WTC11 (cell line): Measurements from ENCODE around the gene ATP8B4. TPM values are rescaled to one million over a fixed set of nuclear protein-coding genes. Genes with fewer than 3 reads are reported as not detected.

ENCODE experiments used
- ATAC-seq: fragments of 200-7000 bp; cut with Tn5 transposase; 2 replicates; pipeline ENCODE4 v1.10.0; 2021; ENCODE audit warnings: mild to moderate bottlenecking, moderate library complexity
- CTCF ChIA-PET: fragments of 300-600 bp; sonication (Branson Sonifier 250); formaldehyde crosslinking; loops from one replicate; lab custom pipeline; 2021; ENCODE audit warnings: antibody characterized with exemption; lab: Charles Lee
- POLR2A ChIA-PET: fragments of 350-600 bp; sonication (Branson Sonifier 250); formaldehyde crosslinking; loops from one replicate; lab custom pipeline; 2021; ENCODE audit warnings: antibody characterized with exemption; lab: Charles Lee
- DNase-seq: peaks from one replicate; pipeline ENCODE4 v3.0.0; 2021; ENCODE audit warnings: low spot score
- H3K27ac Mint-ChIP-seq: 2 replicates; pipeline ENCODE4 v1.8.0; 2021; ENCODE audit warnings: mixed read lengths
- H3K27me3 Mint-ChIP-seq: 2 replicates; pipeline ENCODE4 v1.8.0; 2021; ENCODE audit warnings: low read depth, mild to moderate bottlenecking, moderate library complexity, mixed read lengths
- H3K36me3 Mint-ChIP-seq: 2 replicates; pipeline ENCODE4 v1.8.0; 2021; ENCODE audit warnings: mixed read lengths
- H3K4me1 Mint-ChIP-seq: 2 replicates; pipeline ENCODE4 v1.8.0; 2022; ENCODE audit warnings: mixed read lengths
- H3K4me3 Mint-ChIP-seq: 2 replicates; pipeline ENCODE4 v1.8.0; 2021; ENCODE audit warnings: mild to moderate bottlenecking, moderate library complexity, mixed read lengths
- H3K9me3 Mint-ChIP-seq: 2 replicates; pipeline ENCODE4 v1.8.0; 2021; ENCODE audit warnings: mixed read lengths
- CREB1 ChIP-seq: sonication (generic); formaldehyde crosslinking; IDR thresholded peaks from 2 replicates; pipeline ENCODE4 v1.8.0; 2023; ENCODE audit warnings: mild to moderate bottlenecking, missing genetic modification reagents
- ELF4 ChIP-seq: sonication (generic); formaldehyde crosslinking; IDR thresholded peaks from 2 replicates; pipeline ENCODE4 v1.8.1; 2022; ENCODE audit warnings: low read depth, mild to moderate bottlenecking, moderate library complexity, missing genetic modification reagents
- ESRRA ChIP-seq: sonication (generic); formaldehyde crosslinking; IDR thresholded peaks from 2 replicates; pipeline ENCODE4 v1.8.1; 2022; ENCODE audit warnings: mild to moderate bottlenecking, missing genetic modification reagents, borderline replicate concordance
- ETV6 ChIP-seq: sonication (generic); formaldehyde crosslinking; IDR thresholded peaks from 2 replicates; pipeline ENCODE4 v1.8.1; 2022; ENCODE audit warnings: mild to moderate bottlenecking, missing genetic modification reagents
- FOXJ3 ChIP-seq: sonication (generic); formaldehyde crosslinking; IDR thresholded peaks from 2 replicates; pipeline ENCODE4 v1.9.0; 2021; ENCODE audit warnings: missing genetic modification reagents, mild to moderate bottlenecking, borderline replicate concordance
- FOXK1 ChIP-seq: sonication (generic); formaldehyde crosslinking; IDR thresholded peaks from 2 replicates; pipeline ENCODE4 v1.8.0; 2022; ENCODE audit warnings: mild to moderate bottlenecking, moderate library complexity, missing genetic modification reagents
- FOXP1 ChIP-seq: sonication (generic); formaldehyde crosslinking; IDR thresholded peaks from 2 replicates; pipeline ENCODE4 v1.8.0; 2022; ENCODE audit warnings: missing genetic modification reagents, mild to moderate bottlenecking, moderate library complexity, borderline replicate concordance
- MLX ChIP-seq: sonication (generic); formaldehyde crosslinking; IDR thresholded peaks from 2 replicates; pipeline ENCODE4 v1.8.1; 2023; ENCODE audit warnings: mild to moderate bottlenecking, missing genetic modification reagents, moderate library complexity
- MXD4 ChIP-seq: fragments of 250-450 bp; sonication (Bioruptor Pico); IDR thresholded peaks from 2 replicates; pipeline ENCODE4 v1.8.0; 2021; ENCODE audit warnings: mild to moderate bottlenecking, moderate library complexity, borderline replicate concordance
- SMAD4 ChIP-seq: sonication (generic); formaldehyde crosslinking; IDR thresholded peaks from 2 replicates; pipeline ENCODE4 v1.8.0; 2022; ENCODE audit warnings: mild to moderate bottlenecking, missing genetic modification reagents
- TEAD4 ChIP-seq: sonication (generic); formaldehyde crosslinking; IDR thresholded peaks from 2 replicates; pipeline ENCODE4 v1.8.0; 2022; ENCODE audit warnings: mild to moderate bottlenecking, missing genetic modification reagents
- USF1 ChIP-seq: sonication (generic); formaldehyde crosslinking; IDR thresholded peaks from 2 replicates; pipeline ENCODE4 v1.8.0; 2022; ENCODE audit warnings: mild to moderate bottlenecking, missing genetic modification reagents
- ZBTB43 ChIP-seq: sonication (generic); formaldehyde crosslinking; IDR thresholded peaks from 2 replicates; pipeline ENCODE4 v1.8.1; 2023; ENCODE audit warnings: mild to moderate bottlenecking, missing genetic modification reagents
- ZNF121 ChIP-seq: sonication (generic); formaldehyde crosslinking; IDR thresholded peaks from 2 replicates; pipeline ENCODE4 v1.8.0; 2023; ENCODE audit warnings: missing genetic modification reagents
- ZNF138 ChIP-seq: sonication (generic); formaldehyde crosslinking; conservative IDR thresholded peaks from 2 replicates; pipeline ENCODE4 v1.8.1; 2022; ENCODE audit warnings: mild to moderate bottlenecking, moderate library complexity, missing genetic modification reagents
- ZNF232 ChIP-seq: sonication (generic); formaldehyde crosslinking; IDR thresholded peaks from 2 replicates; pipeline ENCODE4 v1.8.0; 2022; ENCODE audit warnings: mild to moderate bottlenecking, missing genetic modification reagents
- ZNF396 ChIP-seq: fragments of 250-450 bp; sonication (Bioruptor Pico); IDR thresholded peaks from 2 replicates; pipeline ENCODE4 v1.8.0; 2021; ENCODE audit warnings: mild to moderate bottlenecking, moderate library complexity, borderline replicate concordance
- ZSCAN18 ChIP-seq: fragments of 250-450 bp; sonication (Bioruptor Pico); IDR thresholded peaks from 2 replicates; pipeline ENCODE4 v2.1.2; 2022; ENCODE audit warnings: mild to moderate bottlenecking, moderate library complexity
- total RNA-seq: library from RNA; stranded (reverse); gene quantifications from 3 replicates; pipeline ENCODE4 v1.2.3, GENCODE V29; 2021
- TF ChIP-seq, protein P1 (sequence below): sonication (generic); formaldehyde crosslinking; IDR thresholded peaks from 2 replicates; pipeline ENCODE4 v1.8.1; 2023; ENCODE audit warnings: mild to moderate bottlenecking, missing genetic modification reagents
- TF ChIP-seq, protein P2 (sequence below): sonication (generic); formaldehyde crosslinking; IDR thresholded peaks from 2 replicates; pipeline ENCODE4 v1.8.0; 2023; ENCODE audit warnings: missing genetic modification reagents, mild to moderate bottlenecking, borderline replicate concordance

ATP8B4 gene
- total RNA-seq, 1 experiment from 2014 or later, result 0.37 TPM

DNA sequence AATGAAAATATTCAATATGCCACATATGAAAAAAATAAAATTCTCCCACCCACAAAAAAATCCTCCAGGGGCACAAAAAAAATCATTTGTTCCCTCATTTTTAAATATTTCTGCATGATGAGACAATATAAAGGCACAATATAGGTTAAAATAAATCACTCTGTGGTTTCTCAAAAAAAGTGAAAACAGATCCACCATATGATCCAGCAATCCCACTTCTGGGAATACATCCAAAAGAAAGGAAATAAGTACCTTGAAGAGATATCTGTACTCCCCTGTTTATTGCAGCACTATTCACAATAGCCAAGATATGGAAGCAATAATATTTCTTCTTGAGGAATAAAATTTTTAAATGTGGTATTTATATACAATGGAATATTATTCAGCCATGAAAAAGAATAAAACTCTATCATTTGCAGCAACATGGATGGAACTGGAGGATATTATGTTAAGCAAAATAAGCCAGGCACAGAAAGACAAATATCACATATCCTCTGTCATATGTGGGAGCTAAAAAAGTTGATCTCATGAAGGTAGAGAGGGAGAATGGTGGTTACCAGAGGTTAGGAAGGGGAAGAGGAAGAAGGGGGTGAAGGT, 1.5 kb downstream of the ATP8B4 start:
- ATAC-seq (no peak), DNase-seq (no peak)
- H3K9me3 Mint-ChIP-seq, result peaks cover 6% of the 10 kb centered on the region
- TF ChIP-seq FOXK1 (CRISPR knock-in tag) (no peak), ZNF121 (CRISPR knock-in tag) (no peak)
- ChIA-PET CTCF (no interaction called here), POLR2A (no interaction called here)
- no peak overlapping the region for H3K4me3 Mint-ChIP-seq
- no peaks in the 10 kb centered on the region for H3K27me3 Mint-ChIP-seq
- no peaks in the 10 kb centered on the region for H3K36me3 Mint-ChIP-seq
- no peak overlapping the region for H3K27ac Mint-ChIP-seq
- H3K4me1 Mint-ChIP-seq, result peaks cover 10% of the 10 kb centered on the region

GRCh38 chr15:50116477-50116876, 2.6 kb downstream of the ATP8B4 start:
- ChIA-PET CTCF (interaction anchor here (0.5 to 1.4 kb wide), 11 partner anchors 10 to 1306 kb away, joined by 3 to 7 read pairs (median 3); partner anchors contain the start of genes CEP152 and FGF7), POLR2A (interaction anchor here (0.5 to 0.6 kb wide), 2 partner anchors 260 to 313 kb away, joined by 3 to 4 read pairs; no protein-coding TSS in a partner anchor)
- no peak overlapping the region for H3K27ac Mint-ChIP-seq
- peaks cover 10% of the 10 kb centered on the region for H3K4me1 Mint-ChIP-seq
- H3K4me3 Mint-ChIP-seq, result no peak overlapping the region
- no peaks in the 10 kb centered on the region for H3K27me3 Mint-ChIP-seq
- DNase-seq, result peak; percentile 61
- H3K9me3 Mint-ChIP-seq, result peaks cover 6% of the 10 kb centered on the region
- no peak for TF ChIP-seq SMAD4 (CRISPR knock-in tag)
- no peak for TF ChIP-seq MXD4 (CRISPR knock-in tag)
- no peak for TF ChIP-seq ETV6 (CRISPR knock-in tag)
- no peaks in the 10 kb centered on the region for H3K36me3 Mint-ChIP-seq
- peak; percentile 92 for ATAC-seq

DNA sequence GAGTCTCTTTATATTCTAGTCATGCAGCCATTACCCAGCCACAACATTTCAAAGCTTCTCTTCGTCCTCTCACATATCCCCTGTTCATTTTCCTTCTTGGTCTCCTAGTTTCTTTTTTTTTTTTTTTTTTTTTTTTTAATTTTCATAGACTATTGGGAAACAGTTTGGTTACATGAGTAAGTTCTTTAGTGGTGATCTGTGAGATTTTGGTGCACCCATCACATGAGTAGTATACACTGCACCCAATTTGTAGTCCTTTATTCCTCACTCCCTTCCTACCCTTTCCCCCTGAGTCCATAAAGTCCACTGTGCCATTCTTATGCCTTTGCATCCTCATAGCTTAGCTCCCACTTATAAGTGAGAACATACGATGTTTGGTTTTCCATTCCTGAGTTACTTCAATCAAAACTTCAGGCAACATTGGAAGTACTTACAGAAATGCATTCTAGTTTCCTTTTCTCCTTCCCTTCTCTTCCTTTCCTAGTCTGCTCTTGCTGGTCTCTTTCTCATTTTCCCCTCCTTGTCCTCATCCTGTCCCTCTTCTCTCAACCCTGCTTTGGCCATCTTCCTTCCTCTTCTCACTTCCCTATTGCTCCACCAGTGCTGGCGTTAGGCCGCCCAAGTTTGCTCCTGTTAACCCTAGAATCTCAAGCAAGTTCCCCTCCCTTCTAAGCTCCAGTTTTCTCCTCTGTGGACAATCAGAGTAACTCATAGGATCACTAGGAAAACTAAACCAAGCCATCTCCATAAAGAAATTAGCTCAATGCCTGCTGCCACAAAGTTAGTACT, 4.8 kb downstream of the ATP8B4 start:
- no peak overlapping the region for H3K4me3 Mint-ChIP-seq
- peaks cover 6% of the 10 kb centered on the region for H3K9me3 Mint-ChIP-seq
- TF ChIP-seq ZNF396 (no peak), CREB1 (CRISPR knock-in tag) (no peak), ZBTB43 (CRISPR knock-in tag) (no peak), ZNF138 (CRISPR knock-in tag) (no peak), FOXP1 (CRISPR knock-in tag) (no peak), ESRRA (CRISPR knock-in tag) (no peak), MLX (CRISPR knock-in tag) (no peak), ELF4 (CRISPR knock-in tag) (no peak), ZSCAN18 (CRISPR knock-in tag) (no peak), ETV6 (CRISPR knock-in tag) (no peak), ZNF232 (CRISPR knock-in tag) (no peak), USF1 (CRISPR knock-in tag) (no peak), FOXJ3 (CRISPR knock-in tag) (no peak), TEAD4 (no peak)
- TF ChIP-seq, protein P1, sequence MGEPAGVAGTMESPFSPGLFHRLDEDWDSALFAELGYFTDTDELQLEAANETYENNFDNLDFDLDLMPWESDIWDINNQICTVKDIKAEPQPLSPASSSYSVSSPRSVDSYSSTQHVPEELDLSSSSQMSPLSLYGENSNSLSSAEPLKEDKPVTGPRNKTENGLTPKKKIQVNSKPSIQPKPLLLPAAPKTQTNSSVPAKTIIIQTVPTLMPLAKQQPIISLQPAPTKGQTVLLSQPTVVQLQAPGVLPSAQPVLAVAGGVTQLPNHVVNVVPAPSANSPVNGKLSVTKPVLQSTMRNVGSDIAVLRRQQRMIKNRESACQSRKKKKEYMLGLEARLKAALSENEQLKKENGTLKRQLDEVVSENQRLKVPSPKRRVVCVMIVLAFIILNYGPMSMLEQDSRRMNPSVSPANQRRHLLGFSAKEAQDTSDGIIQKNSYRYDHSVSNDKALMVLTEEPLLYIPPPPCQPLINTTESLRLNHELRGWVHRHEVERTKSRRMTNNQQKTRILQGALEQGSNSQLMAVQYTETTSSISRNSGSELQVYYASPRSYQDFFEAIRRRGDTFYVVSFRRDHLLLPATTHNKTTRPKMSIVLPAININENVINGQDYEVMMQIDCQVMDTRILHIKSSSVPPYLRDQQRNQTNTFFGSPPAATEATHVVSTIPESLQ, result no peak
- TF ChIP-seq, protein P2, sequence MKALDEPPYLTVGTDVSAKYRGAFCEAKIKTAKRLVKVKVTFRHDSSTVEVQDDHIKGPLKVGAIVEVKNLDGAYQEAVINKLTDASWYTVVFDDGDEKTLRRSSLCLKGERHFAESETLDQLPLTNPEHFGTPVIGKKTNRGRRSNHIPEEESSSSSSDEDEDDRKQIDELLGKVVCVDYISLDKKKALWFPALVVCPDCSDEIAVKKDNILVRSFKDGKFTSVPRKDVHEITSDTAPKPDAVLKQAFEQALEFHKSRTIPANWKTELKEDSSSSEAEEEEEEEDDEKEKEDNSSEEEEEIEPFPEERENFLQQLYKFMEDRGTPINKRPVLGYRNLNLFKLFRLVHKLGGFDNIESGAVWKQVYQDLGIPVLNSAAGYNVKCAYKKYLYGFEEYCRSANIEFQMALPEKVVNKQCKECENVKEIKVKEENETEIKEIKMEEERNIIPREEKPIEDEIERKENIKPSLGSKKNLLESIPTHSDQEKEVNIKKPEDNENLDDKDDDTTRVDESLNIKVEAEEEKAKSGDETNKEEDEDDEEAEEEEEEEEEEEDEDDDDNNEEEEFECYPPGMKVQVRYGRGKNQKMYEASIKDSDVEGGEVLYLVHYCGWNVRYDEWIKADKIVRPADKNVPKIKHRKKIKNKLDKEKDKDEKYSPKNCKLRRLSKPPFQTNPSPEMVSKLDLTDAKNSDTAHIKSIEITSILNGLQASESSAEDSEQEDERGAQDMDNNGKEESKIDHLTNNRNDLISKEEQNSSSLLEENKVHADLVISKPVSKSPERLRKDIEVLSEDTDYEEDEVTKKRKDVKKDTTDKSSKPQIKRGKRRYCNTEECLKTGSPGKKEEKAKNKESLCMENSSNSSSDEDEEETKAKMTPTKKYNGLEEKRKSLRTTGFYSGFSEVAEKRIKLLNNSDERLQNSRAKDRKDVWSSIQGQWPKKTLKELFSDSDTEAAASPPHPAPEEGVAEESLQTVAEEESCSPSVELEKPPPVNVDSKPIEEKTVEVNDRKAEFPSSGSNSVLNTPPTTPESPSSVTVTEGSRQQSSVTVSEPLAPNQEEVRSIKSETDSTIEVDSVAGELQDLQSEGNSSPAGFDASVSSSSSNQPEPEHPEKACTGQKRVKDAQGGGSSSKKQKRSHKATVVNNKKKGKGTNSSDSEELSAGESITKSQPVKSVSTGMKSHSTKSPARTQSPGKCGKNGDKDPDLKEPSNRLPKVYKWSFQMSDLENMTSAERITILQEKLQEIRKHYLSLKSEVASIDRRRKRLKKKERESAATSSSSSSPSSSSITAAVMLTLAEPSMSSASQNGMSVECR (CRISPR knock-in tag), result no peak
- TF ChIP-seq, all 79 proteins: peak for 0
- no peaks in the 10 kb centered on the region for H3K27me3 Mint-ChIP-seq
- CTCF ChIA-PET, result interaction anchor here (1.5 kb wide), 1 partner anchor 202 kb away, joined by 3 read pairs; no protein-coding TSS in a partner anchor
- POLR2A ChIA-PET, result no interaction called here
- ATAC-seq (no peak), DNase-seq (no peak)
- H3K36me3 Mint-ChIP-seq, result no peaks in the 10 kb centered on the region
- peaks cover 5% of the 10 kb centered on the region for H3K4me1 Mint-ChIP-seq
- H3K27ac Mint-ChIP-seq, result no peak overlapping the region
